ENCODE measurements around the gene BRCA1. TPM values are rescaled to one million over a fixed set of nuclear protein-coding genes. Genes with fewer than 3 reads are reported as not detected.
"Not testable (repeated sequence)": the region's sequence is repeated elsewhere in the genome, so short reads cannot be mapped to it uniquely, and the experiment has no call there.

The BRCA1 gene
- total RNA-seq, 2 experiments from 2014 or later: 77.5 to 82.1 TPM

DNA sequence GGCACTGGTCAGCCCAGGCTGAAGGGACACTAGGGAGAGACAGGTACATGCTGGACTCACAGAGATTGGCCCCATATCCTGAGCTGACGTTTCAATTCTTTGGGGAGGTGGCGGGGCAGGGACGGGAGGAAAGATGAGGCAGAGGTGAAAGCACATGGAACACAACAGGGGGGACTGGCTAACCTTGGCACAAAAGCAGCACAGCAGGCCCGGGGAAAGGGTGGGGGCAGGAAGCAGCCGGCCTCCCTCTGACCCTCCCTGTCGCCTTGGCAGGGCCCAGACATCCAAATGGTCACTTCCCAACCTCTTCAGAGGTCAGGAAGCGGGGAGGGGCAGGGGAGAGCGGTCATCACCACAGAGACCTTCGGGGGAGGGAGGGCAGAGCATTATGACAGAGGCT lies 109.6 kb downstream of the BRCA1 start:
- ChIA-PET CTCF (no interaction called here), POLR2A (interaction anchor here (1.0 kb wide), 1 partner anchor 18 kb away, joined by 4 read pairs; the partner anchor contains the start of gene RPL27)

DNA sequence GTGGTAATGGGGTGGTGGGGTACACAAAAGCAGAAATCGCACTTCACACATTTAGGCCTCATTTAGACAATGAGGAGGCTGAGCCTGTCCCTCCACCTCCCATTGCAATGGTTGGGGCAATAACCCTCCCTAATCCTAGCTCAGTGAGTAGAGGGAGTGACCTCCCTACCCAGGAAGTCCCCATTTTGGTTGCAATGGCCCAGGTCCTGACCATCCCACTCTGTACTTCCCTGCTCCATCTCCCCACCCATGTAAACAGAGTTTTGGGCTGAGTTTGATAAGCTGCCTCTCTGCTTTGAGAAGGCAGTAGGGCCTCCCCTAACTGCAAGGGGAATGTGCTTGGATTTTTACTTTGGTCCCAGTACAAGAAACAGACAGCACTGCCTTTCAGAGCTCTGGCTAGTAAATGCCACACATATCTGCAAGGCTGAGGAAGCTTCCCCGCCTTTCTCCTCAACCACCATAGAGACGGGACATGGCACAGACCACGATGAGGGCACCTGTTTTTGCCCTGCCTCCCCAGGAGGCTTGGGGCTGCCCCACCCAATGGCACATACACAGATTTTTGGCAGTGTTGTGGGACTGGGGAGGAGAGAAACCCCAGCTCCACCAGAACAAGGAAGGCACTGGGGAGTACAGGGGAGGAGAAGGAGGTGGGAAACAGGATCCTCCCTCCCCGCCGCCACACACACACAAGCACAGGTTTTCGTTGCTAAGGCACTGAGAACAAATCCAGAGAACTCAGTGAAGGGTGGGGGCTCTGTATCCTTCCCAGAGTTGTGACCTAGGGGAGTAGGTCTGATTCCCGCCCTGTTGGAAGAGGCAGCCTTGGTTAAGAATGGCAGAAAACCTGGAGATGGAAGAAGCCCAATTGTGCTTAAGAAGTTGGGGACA lies 110.3 kb downstream of the BRCA1 start:
- CTCF ChIA-PET: interaction anchor here (0.6 kb wide), 1 partner anchor 820 kb away, joined by 3 read pairs; no protein-coding TSS in a partner anchor
- POLR2A ChIA-PET: interaction anchor here (1.0 kb wide), 1 partner anchor 17 kb away, joined by 4 read pairs; the partner anchor contains the start of gene RPL27

DNA sequence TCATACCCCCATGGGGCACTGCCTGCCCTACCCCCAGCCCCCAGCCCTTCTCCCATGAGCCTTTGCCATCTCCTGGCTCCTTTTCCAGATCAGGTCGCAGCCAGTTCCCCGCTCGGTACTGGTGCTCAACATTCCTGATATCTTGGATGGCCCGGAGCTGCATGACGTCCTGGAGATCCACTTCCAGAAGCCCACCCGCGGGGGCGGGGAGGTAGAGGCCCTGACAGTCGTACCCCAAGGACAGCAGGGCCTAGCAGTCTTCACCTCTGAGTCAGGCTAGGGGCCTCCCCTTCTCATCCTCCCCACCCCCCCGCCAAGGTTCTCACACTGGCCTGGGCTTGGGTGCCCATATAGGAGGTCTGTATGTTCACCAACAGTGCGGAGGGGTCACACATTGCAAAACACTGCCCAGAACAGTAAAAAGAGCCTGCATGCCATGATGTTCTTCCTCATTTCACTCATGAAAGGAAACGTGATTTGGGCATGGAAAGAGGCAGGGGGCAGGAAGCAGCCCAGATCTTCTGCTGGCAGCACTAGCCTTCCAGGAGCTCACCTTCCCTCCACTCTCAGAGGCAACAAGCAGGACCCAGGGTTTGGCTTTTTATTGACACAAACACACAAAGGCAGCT lies 111.0 kb downstream of the BRCA1 start:
- ChIA-PET CTCF (no interaction called here), POLR2A (interaction anchor here (1.0 kb wide), 1 partner anchor 16 kb away, joined by 4 read pairs; the partner anchor contains the start of gene RPL27)

DNA sequence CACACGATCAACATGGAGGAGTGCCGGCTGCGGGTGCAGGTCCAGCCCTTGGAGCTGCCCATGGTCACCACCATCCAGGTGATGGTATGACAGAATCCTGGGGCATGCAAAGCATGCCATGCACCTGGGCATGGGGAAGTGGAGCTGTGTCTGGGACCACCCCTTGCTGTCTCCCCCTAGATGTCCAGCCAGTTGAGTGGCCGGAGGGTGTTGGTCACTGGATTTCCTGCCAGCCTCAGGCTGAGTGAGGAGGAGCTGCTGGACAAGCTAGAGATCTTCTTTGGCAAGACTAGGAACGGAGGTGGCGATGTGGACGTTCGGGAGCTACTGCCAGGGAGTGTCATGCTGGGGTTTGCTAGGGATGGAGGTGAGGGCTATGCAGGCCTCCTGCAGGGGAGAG lies 111.9 kb downstream of the BRCA1 start:
- POLR2A ChIA-PET: no interaction called here
- CTCF ChIA-PET: no interaction called here

DNA sequence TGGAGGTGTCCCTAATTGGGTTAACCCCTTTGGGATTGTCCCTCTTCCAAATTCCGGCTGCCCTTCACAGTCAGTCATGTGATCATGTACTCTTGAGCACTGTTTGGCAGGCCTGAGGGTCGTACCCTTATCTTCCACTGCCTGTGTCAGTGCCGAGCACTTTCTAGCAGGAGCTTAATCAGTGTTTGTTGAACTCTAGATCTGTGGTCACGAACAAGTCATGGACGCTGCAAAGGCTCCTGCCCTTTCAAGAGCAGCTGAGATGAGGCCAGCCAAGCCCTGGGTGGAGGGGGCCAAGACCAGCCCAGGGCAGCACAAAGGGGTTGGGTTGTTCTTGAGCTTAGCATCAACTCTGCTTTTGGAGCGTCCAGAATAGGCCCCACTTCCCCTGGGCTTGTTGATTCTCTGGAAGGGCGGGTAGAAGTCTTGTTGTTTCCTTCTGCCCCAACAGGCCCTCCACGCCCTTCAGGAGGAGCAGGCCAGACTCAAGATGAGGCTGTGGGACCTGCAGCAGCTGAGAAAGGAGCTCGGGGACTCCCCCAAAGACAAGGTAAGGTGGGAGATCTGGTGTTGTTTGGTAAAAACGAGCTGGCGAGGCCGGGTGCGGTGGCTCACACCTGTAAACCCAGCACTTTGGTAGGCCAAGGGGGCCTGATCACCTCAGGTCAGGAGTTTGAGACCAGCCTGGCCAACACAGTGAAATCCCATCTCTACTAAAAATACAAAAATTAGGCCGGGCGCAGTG lies 113.3 kb downstream of the BRCA1 start:
- CTCF ChIA-PET: interaction anchor here (0.5 kb wide), 1 partner anchor 1989 kb away, joined by 3 read pairs; no protein-coding TSS in a partner anchor

DNA sequence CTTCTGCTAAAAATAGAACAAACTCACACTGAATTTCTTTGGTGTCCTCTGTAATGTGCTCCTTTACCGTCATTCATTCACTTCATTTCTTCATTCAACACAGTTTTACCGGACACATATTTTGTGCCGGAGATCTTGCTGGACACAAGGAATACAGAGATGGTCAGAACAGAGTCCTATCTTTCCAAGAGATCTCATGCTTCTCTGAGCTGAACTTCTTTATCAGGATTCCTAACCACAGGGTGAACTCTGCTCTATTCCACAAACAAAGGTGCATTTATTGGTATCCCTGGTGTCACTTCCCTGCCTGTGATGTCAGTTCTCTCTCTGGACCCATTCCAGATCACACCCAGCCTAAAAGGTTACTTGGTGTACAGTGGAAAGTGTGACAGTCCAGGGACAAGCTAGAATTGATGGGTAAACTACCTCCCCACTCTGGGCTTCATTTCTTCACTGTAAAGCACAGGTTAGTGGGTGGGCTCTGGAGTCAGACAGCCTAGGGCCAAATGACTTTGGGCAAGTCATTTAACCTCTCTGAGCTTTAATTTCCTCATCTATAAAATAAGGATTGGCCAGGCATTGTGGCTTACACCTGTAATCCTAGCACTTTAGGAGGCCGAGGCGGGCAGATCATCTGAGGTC lies 114.4 kb downstream of the BRCA1 start:
- POLR2A ChIA-PET: no interaction called here
- CTCF ChIA-PET: no interaction called here

More for the DNA sequence above, 113.3 kb downstream of the BRCA1 start:
- POLR2A ChIA-PET: interaction anchor here (0.8 kb wide), 1 partner anchor 13 kb away, joined by 3 read pairs; no protein-coding TSS in a partner anchor

DNA sequence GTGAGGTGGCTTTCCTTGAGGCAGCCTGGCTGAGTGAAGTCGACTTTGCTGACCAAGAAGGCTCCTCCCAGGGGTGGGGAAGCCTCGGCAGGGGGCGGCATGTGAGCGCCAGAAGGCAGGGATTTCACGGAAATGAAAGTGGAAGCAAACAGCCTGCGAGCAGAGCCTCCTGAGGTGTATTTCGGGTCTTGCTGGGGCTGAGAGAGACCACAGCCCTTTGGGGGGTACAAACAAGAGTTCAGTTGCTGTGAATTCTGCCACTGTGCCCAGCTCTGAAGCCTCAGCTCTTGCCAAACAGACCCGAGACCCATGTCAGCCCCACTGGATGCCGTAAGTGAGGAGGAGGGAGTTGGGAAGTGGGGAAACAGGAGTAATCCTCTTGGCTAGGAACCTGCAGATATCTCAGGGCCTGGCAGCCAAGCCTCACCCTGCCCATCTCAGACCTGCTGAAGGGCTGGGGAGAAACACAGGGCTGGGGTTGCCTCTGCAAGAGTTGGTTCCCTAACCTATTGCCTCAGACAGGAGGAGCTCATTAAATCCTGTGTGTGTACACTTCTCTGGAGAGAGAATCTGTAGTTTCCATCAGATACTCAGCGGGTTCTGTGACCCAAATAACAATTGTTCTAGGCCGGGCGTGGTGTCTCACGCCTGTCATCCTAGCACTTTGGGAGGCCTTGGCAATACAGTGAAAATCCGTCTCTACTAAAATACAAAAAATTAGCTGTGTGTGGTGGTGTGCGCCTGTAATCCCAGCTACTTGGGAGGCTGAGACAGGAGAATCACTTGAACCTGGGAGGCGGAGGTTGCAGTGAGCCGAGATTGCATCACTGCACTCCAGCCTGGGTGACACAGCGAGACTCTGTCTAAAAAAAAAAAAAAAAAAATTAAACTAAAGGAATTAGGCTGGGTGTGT lies 118.3 kb downstream of the BRCA1 start, which contains the start of gene IFI35:
Gene IFI35, plus strand, starts transcription at position 146 of the 913 bp plus-strand sequence. Its CDS starts 164 bp downstream, at position 310.
- POLR2A ChIA-PET: interaction anchor here (0.5 to 2.2 kb wide), 4 partner anchors 8 to 42 kb away, joined by 3 to 13 read pairs (median 4); partner anchors contain the start of gene RPL27

DNA sequence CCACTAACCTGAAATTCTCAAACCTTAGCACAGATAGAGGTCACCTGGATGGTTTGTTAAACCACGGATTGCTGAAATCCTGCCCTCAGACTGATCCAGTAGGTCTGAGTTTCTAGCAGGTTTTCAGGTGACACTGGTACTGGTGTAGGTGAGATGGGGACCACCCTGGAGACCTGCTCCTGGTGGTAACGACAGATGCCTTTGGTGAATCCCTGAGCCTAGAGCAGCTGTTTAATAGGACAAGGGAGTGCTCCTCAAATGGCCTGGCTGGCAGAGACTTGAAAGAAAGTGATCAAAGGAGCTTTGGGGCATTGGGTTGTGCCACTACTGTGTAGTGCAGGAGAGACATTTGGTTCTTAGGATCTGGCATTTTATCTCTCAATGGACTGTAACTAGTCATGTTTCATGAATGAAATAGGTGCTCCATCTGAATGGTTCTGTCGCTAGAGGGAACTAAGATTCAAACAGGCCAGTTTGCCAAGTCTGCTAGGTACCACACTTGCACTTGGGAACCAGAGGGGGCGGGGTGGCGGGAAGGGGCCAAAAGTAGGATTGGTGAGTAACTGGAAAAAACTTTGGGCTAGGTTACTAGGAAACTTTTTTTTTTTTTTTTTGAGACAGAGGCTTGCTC lies 121.5 kb downstream of the BRCA1 start:
- ChIA-PET CTCF (interaction anchor here (0.8 kb wide), 1 partner anchor 99 kb away, joined by 3 read pairs; no protein-coding TSS in a partner anchor), POLR2A (interaction anchor here (0.6 kb wide), 1 partner anchor 155 kb away, joined by 3 read pairs; no protein-coding TSS in a partner anchor)

More for the DNA sequence above, 118.3 kb downstream of the BRCA1 start, which contains the start of gene IFI35:
- CTCF ChIA-PET: interaction anchor here (0.5 to 1.0 kb wide), 3 partner anchors 9 to 1821 kb away, joined by 3 to 8 read pairs (median 3); partner anchors contain the start of gene RPL27

DNA sequence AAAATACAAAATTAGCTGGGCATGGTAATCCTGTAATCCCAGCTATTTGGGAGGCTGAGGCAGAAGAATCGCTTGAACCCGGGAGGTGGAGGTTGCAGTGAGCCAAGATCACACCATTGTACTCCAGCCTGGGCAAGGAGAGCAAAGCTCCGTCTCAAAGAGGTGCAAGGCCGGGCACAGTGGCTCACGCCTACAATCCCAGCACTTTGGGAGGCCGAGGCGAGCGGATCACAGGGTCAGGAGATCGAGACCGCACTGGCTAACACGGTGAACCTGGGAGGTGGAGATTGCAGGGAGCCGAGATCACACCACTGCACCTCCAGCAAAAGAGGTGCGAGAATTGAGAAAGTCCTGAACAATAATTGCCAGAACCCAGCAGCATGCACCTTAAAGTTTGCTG lies 124.3 kb downstream of the BRCA1 start:
- CTCF ChIA-PET: not testable (repeated sequence)

GRCh38 chr17:42999003-42999525 lies 126.1 kb downstream of the BRCA1 start:
- POLR2A ChIA-PET: interaction anchor here (0.5 to 2.3 kb wide), 9 partner anchors 8 to 440 kb away, joined by 3 to 24 read pairs (median 3); partner anchors contain the start of genes IFI35, RUNDC1 and VAT1

More for the DNA sequence above, 124.3 kb downstream of the BRCA1 start:
- POLR2A ChIA-PET: interaction anchor here (0.6 kb wide), 1 partner anchor 169 kb away, joined by 3 read pairs; no protein-coding TSS in a partner anchor

DNA sequence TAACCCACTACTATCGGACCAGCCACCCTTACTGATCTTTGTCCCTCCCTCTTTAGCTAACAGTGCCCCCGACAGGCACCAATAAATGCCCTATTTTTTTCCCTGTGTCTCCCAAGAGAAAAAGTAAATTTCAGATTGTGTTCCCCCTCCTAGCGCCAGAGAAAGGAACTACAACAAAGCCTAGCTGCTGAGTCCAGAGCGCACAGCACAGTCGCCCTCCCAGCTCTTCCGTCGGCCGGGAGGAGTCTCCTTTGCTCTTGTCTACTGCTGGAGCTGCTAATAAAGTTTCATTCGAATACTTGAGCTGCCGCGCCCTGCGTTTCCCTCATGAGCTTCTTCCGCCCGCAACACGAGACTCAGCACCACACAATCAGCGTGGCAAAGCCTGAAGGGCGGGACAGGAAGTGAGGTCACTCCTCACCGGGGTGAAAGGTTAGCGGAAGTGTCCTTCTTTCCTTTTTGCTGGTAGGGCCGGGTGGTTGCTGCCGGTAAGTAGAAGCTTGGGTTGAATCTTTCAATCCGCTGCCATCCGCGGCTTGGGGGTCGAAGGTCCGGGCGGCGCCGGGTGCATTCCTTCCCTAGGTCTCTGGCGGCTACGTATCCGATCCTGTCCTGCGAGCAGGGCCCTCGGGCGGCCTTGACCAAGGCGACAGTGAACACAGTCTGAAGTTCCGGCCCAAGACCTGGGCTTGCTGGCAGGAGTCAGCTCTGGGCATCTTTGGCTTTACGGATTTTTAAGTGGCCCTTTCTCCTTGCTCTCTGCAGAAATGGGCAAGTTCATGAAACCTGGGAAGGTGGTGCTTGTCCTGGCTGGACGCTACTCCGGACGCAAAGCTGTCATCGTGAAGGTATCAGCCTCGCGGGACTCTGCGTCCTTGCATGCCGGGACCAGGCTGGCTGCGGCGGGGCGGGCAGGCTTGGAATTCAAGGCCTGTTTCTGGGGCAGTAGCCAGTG lies 126.9 kb downstream of the BRCA1 start, which contains the start of gene RPL27:
Gene RPL27, plus strand, starts transcription at position 436 of the 955 bp plus-strand sequence. Its CDS starts 332 bp downstream, at position 768.
- ChIA-PET CTCF (interaction anchor here (0.6 to 1.8 kb wide), 14 partner anchors 9 to 272 kb away, joined by 3 to 8 read pairs (median 4); partner anchors contain the start of genes IFI35, PSME3, PTGES3L and RUNDC1), POLR2A (interaction anchor here (0.5 to 2.3 kb wide), 18 partner anchors 9 to 439 kb away, joined by 3 to 24 read pairs (median 4); partner anchors contain the start of genes BECN1, BRCA1, CNTD1 and COA3)

More at GRCh38 chr17:42999003-42999525, 126.1 kb downstream of the BRCA1 start:
- CTCF ChIA-PET: interaction anchor here (1.3 to 1.8 kb wide), 5 partner anchors 8 to 166 kb away, joined by 3 to 8 read pairs (median 6); partner anchors contain the start of genes IFI35, PSME3 and RUNDC1

DNA sequence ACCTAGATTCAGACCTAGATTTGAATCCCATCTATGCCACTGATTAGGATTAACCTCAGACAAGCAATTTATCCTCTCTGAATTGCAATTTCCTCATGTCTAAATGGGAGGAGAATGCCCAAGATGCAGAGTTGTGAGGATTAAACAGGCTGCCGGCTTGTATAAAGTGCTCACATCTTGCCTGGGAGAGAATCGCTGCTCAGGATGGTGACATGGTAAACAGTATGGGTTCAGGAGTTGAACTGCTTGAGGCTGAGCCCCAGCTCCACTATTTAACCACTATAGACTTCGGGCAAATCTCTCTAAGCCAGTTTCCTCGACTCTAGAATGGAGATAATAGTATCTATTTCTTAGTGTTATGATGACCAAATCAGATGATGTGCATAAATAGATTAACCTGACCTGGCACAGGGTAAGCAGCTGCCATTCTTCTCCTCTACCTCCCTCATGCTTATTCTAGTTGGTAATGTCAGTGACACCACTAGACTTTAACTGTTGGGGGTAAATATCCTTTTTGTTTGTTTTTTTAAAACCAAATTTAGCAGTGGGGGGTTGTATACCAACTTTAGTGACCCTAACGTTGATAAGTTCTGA lies 127.7 kb downstream of the BRCA1 start:
- ChIA-PET POLR2A (interaction anchor here (0.5 to 2.3 kb wide), 15 partner anchors 9 to 364 kb away, joined by 3 to 24 read pairs (median 5); partner anchors contain the start of genes BECN1, BRCA1, CNTD1 and COA3), CTCF (interaction anchor here (0.6 to 1.8 kb wide), 15 partner anchors 9 to 736 kb away, joined by 3 to 8 read pairs (median 4); partner anchors contain the start of genes IFI35, PSME3, PTGES3L and RUNDC1)
